HUES6 (cell line): ENCODE results near the gene TMEM88.
"Not testable (repeated sequence)": the region's sequence is repeated elsewhere in the genome, so short reads cannot be mapped to it uniquely, and the experiment has no call there.

ENCODE experiments used
- H3K27ac ChIP-seq: 2 replicates; pipeline ENCODE4 v1.7.0; 2013; ENCODE audit warnings: low read depth, mild to moderate bottlenecking, low read length, inconsistent platforms
- H3K27me3 ChIP-seq: 2 replicates; pipeline ENCODE4 v1.6.1; 2013; ENCODE audit warnings: low read length; ENCODE audit not compliant: control insufficient read depth, insufficient read depth
- H3K36me3 ChIP-seq: 2 replicates; pipeline ENCODE4 v1.6.1; 2013; ENCODE audit warnings: low read length; ENCODE audit not compliant: control insufficient read depth, insufficient read depth
- H3K4me1 ChIP-seq: 2 replicates; pipeline ENCODE4 v1.6.1; 2013; ENCODE audit warnings: low read length; ENCODE audit not compliant: control insufficient read depth, insufficient read depth
- H3K4me3 ChIP-seq: 2 replicates; pipeline ENCODE4 v1.5.1; 2013; ENCODE audit warnings: low read depth, low read length
- H3K9ac ChIP-seq: one replicate; pipeline ENCODE4 v1.6.1; 2013; ENCODE audit warnings: mild to moderate bottlenecking, low read length
- H3K9me3 ChIP-seq: 2 replicates; pipeline ENCODE4 v1.6.1; 2013; ENCODE audit warnings: low read depth, low read length; ENCODE audit not compliant: control insufficient read depth, insufficient read depth

TMEM88 gene

GRCh38 chr17:7862692-7863437 is 8.0 kb downstream of the TMEM88 start:
- Histone ChIP-seq H3K27ac (no peak overlapping the region), H3K9me3 (no peaks in the 10 kb centered on the region), H3K36me3 (peaks cover 22% of the 10 kb centered on the region), H3K4me1 (peaks cover 5% of the 10 kb centered on the region; the same call in 1 of the 2 replicates), H3K9ac (no peak overlapping the region), H3K4me3 (no peak overlapping the region), H3K27me3 (no peaks in the 10 kb centered on the region)

GRCh38 chr17:7864384-7864783 is 9.5 kb downstream of the TMEM88 start:
- H3K9me3 ChIP-seq, H3K27ac ChIP-seq, H3K9ac ChIP-seq, H3K4me1 ChIP-seq, H3K27me3 ChIP-seq, H3K4me3 ChIP-seq: not testable (repeated sequence)
- peaks cover 22% of the 10 kb centered on the region for H3K36me3 ChIP-seq

GRCh38 chr17:7864995-7865650 is 10.3 kb downstream of the TMEM88 start:
- Histone ChIP-seq H3K27ac (no peak overlapping the region), H3K27me3 (no peaks in the 10 kb centered on the region), H3K4me1 (no peaks in the 10 kb centered on the region), H3K9ac (no peak overlapping the region), H3K9me3 (no peaks in the 10 kb centered on the region), H3K36me3 (peaks cover 20% of the 10 kb centered on the region), H3K4me3 (no peak overlapping the region)

GRCh38 chr17:7867881-7868329 is 13.0 kb downstream of the TMEM88 start:
- no peak overlapping the region for H3K27ac ChIP-seq
- no peak overlapping the region for H3K4me3 ChIP-seq
- no peaks in the 10 kb centered on the region for H3K4me1 ChIP-seq
- no peak overlapping the region for H3K9ac ChIP-seq
- peaks cover 8% of the 10 kb centered on the region; the same call in 1 of the 2 replicates for H3K36me3 ChIP-seq
- no peaks in the 10 kb centered on the region for H3K9me3 ChIP-seq
- no peaks in the 10 kb centered on the region for H3K27me3 ChIP-seq

- Histone ChIP-seq H3K27me3 (no peaks in the 10 kb centered on the region), H3K9ac (no peak overlapping the region), H3K27ac (no peak overlapping the region), H3K4me3 (no peak overlapping the region), H3K9me3 (no peaks in the 10 kb centered on the region), H3K36me3 (no peaks in the 10 kb centered on the region), H3K4me1 (no peaks in the 10 kb centered on the region)
Observed at GRCh38 chr17:7873051-7873450, 18.2 kb downstream of the TMEM88 start.

- Histone ChIP-seq H3K36me3 (peaks cover 16% of the 10 kb centered on the region), H3K27me3 (no peaks in the 10 kb centered on the region), H3K9ac (no peak overlapping the region), H3K27ac (no peak overlapping the region), H3K9me3 (no peaks in the 10 kb centered on the region), H3K4me1 (no peaks in the 10 kb centered on the region), H3K4me3 (no peak overlapping the region)
Observed at GRCh38 chr17:7875804-7876370, 21.0 kb downstream of the TMEM88 start.

- Histone ChIP-seq H3K9me3 (no peaks in the 10 kb centered on the region), H3K9ac (no peak overlapping the region), H3K4me1 (no peaks in the 10 kb centered on the region; the same call in 1 of the 2 replicates), H3K36me3 (peaks cover 29% of the 10 kb centered on the region), H3K4me3 (no peak overlapping the region), H3K27me3 (no peaks in the 10 kb centered on the region), H3K27ac (no peak overlapping the region)
Observed at GRCh38 chr17:7878234-7878633, 23.4 kb downstream of the TMEM88 start.

- no peak overlapping the region for H3K27ac ChIP-seq
- H3K4me3 ChIP-seq = no peak overlapping the region
- H3K36me3 ChIP-seq = peaks cover 29% of the 10 kb centered on the region
- H3K27me3 ChIP-seq = no peaks in the 10 kb centered on the region
- H3K4me1 ChIP-seq = peaks cover 7% of the 10 kb centered on the region; the same call in 1 of the 2 replicates
- no peak overlapping the region for H3K9ac ChIP-seq
- H3K9me3 ChIP-seq = no peaks in the 10 kb centered on the region
Observed at GRCh38 chr17:7880076-7880868, 25.4 kb downstream of the TMEM88 start.

- peaks cover 29% of the 10 kb centered on the region for H3K36me3 ChIP-seq
- no peak overlapping the region for H3K4me3 ChIP-seq
- H3K27me3 ChIP-seq = peaks cover 11% of the 10 kb centered on the region; the same call in 1 of the 2 replicates
- no peak overlapping the region for H3K27ac ChIP-seq
- peaks cover 7% of the 10 kb centered on the region; the same call in 1 of the 2 replicates for H3K4me1 ChIP-seq
- no peaks in the 10 kb centered on the region for H3K9me3 ChIP-seq
- peak overlapping the region; percentile 12 for H3K9ac ChIP-seq
Observed at GRCh38 chr17:7881276-7882054, 26.6 kb downstream of the TMEM88 start.

- H3K9ac ChIP-seq = peak overlapping the region; percentile 12
- no peak overlapping the region for H3K4me3 ChIP-seq
- peaks cover 12% of the 10 kb centered on the region; the same call in 1 of the 2 replicates for H3K27me3 ChIP-seq
- no peak overlapping the region for H3K27ac ChIP-seq
- H3K4me1 ChIP-seq = peaks cover 10% of the 10 kb centered on the region
- H3K36me3 ChIP-seq = peaks cover 29% of the 10 kb centered on the region
- no peaks in the 10 kb centered on the region for H3K9me3 ChIP-seq
Observed at GRCh38 chr17:7882068-7882467, 27.2 kb downstream of the TMEM88 start.
